AG08396 (cell line): ENCODE measurements around the gene RASGRP2.
A peak's percentile ranks its signal among the peaks of the same experiment; 100 is the strongest.

Experiments
- DNase-seq: peaks from one replicate; pipeline ENCODE4 v3.0.0; 2012; ENCODE audit warnings: low spot score, mixed read lengths

Gene RASGRP2

DNA sequence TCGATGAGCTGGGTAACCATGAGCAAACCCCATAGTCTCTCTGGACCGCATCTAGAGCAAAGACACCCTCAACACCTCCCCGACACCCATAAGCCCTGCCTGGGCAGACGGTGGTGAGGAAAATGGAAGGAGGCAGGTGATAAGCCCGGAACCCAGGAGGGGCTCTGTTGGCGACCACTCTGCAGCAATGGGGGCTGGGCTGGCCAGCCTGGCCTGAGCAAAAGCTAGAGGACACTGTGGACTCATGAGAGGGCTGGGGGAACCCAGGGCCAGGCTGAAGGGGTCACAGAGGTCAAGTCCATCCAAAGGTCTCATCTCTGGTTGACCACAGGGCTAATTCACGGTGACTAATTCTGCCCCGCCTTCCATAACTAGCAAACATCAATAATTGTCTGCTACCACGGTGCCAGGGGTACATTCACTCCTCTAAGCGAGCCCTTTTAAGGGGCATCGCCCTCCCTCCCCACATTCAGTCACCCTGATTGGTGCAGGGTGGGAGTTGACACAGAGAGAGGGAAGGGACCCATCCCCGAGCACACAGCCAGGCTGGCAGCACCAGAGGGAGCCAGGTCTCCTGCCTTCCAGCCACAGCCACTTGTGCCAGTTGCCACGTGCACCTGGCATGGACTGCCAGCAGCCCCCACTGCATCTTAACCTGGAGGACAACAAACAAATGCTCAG is 11.9 kb upstream of the RASGRP2 start:
- DNase-seq, result peak; percentile 6

DNA sequence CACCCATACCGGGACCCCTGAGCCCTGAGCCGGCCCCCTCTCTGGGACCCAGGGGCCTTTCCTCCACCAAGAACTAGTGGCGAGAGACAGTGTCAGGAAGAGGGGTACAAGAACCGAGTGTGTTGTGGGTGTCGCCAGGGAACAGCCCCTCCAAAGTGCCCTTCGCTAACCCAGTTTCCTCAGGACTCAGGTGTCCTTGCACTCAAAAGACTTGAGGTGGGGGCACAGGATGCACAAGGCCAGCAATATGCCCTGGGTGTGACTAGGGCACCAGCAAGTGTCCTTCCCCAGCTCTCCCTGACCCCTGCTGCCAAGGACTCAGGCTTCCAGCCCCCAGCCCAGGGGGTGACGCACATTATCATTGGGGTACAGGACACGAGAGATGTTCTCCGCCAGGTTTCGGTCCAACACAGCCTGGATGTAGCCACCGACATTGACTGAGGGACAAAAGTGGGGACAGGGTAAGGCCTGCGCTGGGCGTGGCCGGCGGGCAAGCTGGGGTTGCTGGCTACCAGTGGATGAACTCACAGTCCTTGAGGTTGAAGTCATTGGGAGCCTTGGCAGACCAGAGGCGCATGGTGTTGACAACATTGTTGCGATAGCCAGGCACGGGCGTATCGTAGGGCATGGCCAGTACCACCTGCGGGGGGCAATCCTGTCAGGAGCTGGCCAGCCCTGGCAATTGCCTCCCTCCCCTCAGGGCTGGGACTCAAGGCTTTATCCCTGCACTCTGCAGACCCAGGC is 11.1 kb upstream of the RASGRP2 start:
- peak; percentile 5 for DNase-seq

GRCh38 chr11:64754124-64754918 is 10.4 kb upstream of the RASGRP2 start:
- DNase-seq, result peak; percentile 11

DNA sequence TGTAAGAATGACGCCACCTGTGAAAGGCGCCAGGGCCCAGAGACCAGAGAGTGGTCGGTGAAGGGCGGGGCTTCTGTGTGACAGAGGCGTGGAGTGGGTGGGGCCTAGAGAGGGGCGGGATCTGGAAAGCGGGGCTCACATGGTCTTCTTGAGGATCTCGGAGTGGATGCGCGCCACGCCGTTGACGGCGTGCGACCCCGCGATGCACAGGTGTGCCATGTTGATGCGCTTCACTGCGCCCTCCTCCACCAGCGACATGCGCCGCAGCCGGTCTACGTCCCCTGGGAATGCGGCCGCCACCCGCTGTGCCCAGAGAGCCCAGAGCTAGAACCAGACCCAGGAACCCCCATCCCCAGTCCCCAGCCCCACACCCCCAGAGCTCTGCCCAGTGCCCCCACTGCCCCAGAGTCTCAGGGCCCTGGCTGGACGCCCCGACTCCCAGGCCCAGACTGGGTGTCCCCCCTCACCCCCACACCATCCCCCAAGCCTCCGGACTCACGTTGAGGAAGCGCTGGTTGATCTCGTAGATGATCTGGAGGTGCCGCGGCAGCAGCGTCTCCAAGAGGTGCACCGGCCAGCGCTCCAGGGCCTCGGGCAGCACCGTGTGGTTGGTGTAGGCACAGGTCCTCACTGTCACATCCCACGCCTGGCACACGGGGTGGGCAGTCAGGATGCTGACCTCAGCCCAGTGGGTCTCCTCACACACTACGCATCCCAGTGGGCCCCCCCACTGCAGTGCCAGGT is 9.6 kb upstream of the RASGRP2 start:
- no peak for DNase-seq

GRCh38 chr11:64753019-64753379 is 9.1 kb upstream of the RASGRP2 start:
- DNase-seq, result no peak

GRCh38 chr11:64752175-64752970 is 8.4 kb upstream of the RASGRP2 start:
- peak; percentile 12 for DNase-seq

- DNase-seq, result no peak
These were observed 7.6 kb upstream of the RASGRP2 start for GRCh38 chr11:64751580-64751979.

GRCh38 chr11:64751136-64751535 is 7.2 kb upstream of the RASGRP2 start:
- peak; percentile 10 for DNase-seq

- DNase-seq, result no peak
These were observed 6.6 kb upstream of the RASGRP2 start for GRCh38 chr11:64750361-64751054.

DNA sequence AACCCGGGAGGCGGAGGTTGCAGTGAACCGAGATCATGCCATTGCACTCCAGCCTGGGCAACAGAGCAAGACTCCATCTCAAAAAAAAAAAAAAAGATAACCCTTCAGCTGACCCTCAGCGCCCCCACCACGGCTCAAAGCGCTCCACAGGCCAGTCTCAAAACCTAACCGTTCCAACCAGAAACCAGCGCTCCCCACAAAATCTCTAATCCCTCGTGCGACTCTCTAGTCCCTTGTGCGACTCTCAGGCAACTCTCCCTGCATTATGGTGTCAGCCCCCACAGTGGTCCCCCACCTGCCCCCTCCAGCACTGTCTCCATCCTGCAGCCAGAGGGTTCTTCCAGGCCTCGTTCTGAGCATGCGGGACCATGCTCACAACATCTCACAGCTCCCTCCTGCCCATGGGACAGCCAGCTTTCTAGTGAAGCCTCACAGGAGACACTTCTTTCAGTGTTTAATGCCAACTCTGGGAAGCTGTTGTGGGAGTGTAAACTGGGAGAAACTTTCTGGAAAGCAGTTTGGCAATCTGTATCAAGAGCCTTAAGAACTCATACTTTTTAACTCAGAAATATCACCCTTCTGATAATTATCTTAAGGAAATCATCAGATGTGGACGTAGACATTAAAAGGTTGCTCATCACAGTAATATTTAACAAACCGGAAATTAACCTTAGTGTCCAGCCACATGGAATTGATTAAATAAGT is 4.2 kb upstream of the RASGRP2 start:
- peak; percentile 75 for DNase-seq

DNA sequence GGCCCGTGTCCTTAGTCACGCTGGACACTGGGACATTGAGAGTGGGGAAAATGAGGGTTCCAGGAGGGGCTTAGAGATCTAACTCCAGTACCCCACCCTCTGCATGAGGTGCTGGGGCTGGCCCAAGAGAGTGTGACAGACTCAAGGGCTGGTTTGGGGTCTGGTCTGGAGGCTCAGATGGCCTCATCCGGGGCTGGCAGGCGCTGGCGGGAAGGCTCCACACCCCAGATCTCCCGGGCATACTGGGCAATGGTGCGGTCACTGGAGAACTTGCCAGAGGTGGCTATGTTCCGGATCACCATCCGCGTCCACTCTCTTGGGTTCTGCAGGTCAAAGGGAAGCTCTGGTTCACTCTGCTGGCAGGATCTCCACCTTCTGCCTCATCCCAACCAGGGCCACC is 2.5 kb upstream of the RASGRP2 start:
- DNase-seq, result no peak

GRCh38 chr11:64745521-64746328 is 1.8 kb upstream of the RASGRP2 start:
- peak; percentile 87 for DNase-seq

- DNase-seq, result peak; percentile 50
These were observed 1.2 kb upstream of the RASGRP2 start for GRCh38 chr11:64745189-64745520.

GRCh38 chr11:64744544-64745188 is 724 bp upstream of the RASGRP2 start:
- DNase-seq, result peak; percentile 52

GRCh38 chr11:64742889-64743590 is 902 bp downstream of the RASGRP2 start:
- peak; percentile 94 for DNase-seq

GRCh38 chr11:64742087-64742888 is 1.7 kb downstream of the RASGRP2 start:
- DNase-seq, result peak; percentile 53

DNA sequence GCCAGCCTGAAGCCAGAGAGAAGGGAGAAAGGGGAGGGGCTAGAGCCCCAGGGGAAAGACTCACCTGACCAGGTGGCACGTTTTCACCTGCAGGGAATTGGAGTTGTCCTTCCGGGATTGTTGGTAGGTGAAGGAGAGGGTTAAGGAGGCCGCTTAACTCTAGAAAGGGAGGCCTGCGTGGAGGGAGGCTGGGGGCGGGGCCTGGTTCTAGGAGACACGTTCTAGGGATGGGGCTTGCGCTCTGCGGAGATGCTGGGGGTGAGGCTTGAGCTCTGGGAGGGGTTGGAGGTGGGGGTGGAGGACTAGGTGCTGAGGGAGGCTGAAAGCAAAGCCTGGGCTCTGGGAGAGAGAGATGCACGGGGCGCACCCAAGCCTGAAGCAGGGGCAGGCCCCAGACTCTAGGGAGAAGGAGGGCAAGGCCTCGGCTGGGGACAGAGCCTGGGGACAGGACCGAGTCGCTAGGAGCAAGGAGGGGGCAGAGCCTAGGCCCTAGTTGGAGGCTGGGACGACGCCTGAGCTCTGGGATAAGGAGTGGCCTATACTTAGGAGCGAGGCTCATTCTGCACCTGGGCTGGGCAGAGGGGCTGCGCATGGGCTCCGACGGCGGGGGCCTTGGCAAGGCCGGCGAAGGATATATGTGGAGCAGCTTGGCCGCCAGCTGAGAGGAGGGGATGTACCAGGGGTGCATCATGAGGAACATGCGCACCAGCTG is 2.4 kb downstream of the RASGRP2 start:
- no peak for DNase-seq
